ENCODE results near the gene MYH9. TPM values are rescaled to one million over a fixed set of nuclear protein-coding genes. Genes with fewer than 3 reads are reported as not detected.

MYH9 gene
- total RNA-seq, 8 experiments from 2014 or later: 10.0 to 119 (median 53.1) TPM

DNA sequence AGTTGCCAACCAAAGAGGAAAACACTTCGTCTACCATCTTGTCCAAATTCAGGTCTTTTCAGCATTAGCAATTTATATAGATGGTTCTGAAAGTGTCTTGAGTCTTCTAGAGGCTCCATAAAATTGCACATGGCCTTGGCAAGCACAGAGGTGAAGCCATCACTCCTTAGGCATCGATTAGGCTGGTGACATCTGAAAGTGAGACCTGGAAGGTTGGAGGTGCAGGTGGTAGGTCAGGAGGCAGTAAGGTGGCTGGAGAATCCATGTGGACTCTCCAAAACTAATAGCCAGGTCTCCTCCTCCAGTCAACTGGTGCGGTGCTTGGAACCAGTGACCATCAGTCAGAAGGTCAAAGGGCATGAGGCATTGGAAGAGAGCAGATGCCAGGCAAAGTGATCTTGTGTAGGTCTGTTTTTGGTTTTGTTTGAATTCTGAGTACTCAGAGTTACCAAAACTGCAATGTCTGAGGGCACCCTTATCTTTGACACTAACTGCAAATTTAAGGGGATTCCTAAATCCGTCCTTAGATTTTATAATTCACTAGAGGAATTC is 141.9 kb downstream of the MYH9 start:
- 14 to 79% (median 56%) methylated on average over 1 to 4 of the region's 4 CpGs; no CpG with 5 or more reads in 1 of the 10 experiments for WGBS, 10 experiments
- ATAC-seq (replicated peaks in 6 of 8): no peak
- H3K27ac ChIP-seq: no peak overlapping the region
- no peaks in the 10 kb centered on the region for H3K4me1 ChIP-seq (replicated peaks in 1 of 2)
- no peak overlapping the region for H3K4me3 ChIP-seq
- in situ Hi-C loops (cut with MboI; ENCODE audit: low pct_unique_long_range_greater_than_20kb in 2 of 9, low sequenced_read_pairs in 9 of 9, unreplicated experiment in 9 of 9): no loop called here

GRCh38 chr22:36244522-36245391 is 143.0 kb downstream of the MYH9 start:
- ATAC-seq (replicated peaks in 6 of 8): no peak
- WGBS, 10 experiments: 22 to 100% (median 62%) methylated on average over 1 to 5 of the region's 5 CpGs; no CpG with 5 or more reads in 3 of the 10 experiments
- in situ Hi-C loops (cut with MboI; ENCODE audit: low pct_unique_long_range_greater_than_20kb in 2 of 9, low sequenced_read_pairs in 9 of 9, unreplicated experiment in 9 of 9): no loop called here
- Histone ChIP-seq H3K4me1 (replicated peaks in 1 of 2) (peaks cover 0 to 2% of the 10 kb centered on the region in 2 donors), H3K27ac (no peak overlapping the region), H3K4me3 (no peak overlapping the region)

DNA sequence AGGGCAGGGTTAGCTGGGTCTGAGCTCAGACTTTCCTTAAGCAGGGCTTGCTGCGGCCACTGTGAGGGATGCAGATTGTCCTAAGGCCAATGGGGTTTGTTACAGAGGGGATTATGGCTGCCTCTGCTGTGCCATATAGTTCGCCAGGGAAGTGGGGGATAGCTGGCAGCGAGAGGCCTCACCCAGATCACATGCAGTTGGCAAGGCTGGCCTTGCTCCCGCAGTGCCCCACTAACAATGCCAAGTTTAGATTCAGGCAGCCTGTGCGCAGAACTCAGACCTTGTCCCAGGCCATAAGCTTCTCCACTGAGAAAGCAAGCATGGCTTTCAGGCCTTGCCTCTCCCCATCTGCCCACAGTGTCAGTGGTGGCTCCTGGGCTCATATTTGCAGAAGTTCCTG is 143.8 kb downstream of the MYH9 start:
- Histone ChIP-seq H3K4me3 (no peak overlapping the region), H3K4me1 (replicated peaks in 1 of 2) (peaks cover under 1 to 5% of the 10 kb centered on the region in 2 donors), H3K27ac (no peak overlapping the region)
- no peak for ATAC-seq (replicated peaks in 6 of 8)
- in situ Hi-C loops (cut with MboI; ENCODE audit: low pct_unique_long_range_greater_than_20kb in 2 of 9, low sequenced_read_pairs in 9 of 9, unreplicated experiment in 9 of 9): no loop called here
- 16 to 100% (median 80%) methylated on average over 1 to 4 of the region's 5 CpGs; no CpG with 5 or more reads in 4 of the 10 experiments for WGBS, 10 experiments

GRCh38 chr22:36239401-36240171 is 148.2 kb downstream of the MYH9 start, which contains the start of gene APOL2:
Gene APOL2, minus strand, starts transcription at chr22:36239527. Its CDS starts 6,365 bp downstream, at chr22:36233162.
- peak within 1 kb of the TSS; percentile 19 to 53 (median 41) for H3K4me3 ChIP-seq
- ATAC-seq (replicated peaks in 6 of 8): peak; percentile 88 to 98 (median 97)
- in situ Hi-C loops (cut with MboI; ENCODE audit: low pct_unique_long_range_greater_than_20kb in 2 of 9, low sequenced_read_pairs in 9 of 9, unreplicated experiment in 9 of 9): no loop called here
- 0 to 80% (median 0%) methylated on average over 1 to 4 of the region's 13 CpGs; no CpG with 5 or more reads in 2 of the 10 experiments for WGBS, 10 experiments
- H3K4me1 ChIP-seq (replicated peaks in 1 of 2): peaks cover 8 to 21% of the 10 kb centered on the region in 2 donors
- peak within 1 kb of the TSS in 1 of 2 donors; percentile 88 for H3K27ac ChIP-seq

DNA sequence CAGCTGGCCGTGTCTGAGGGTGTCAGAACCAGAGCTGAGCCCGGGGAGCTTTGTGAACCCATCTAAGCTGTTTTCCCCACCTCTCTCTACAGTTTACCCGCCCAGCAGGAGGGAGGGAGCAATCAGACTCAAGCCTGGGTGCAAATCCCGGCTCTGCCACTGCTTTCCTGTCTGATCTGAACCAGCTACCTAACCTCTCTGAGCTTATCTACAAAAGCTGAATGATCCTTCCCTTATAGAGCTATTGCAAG is 148.7 kb downstream of the MYH9 start:
- ATAC-seq (replicated peaks in 6 of 8): peak in 3 of 8 experiments; percentile 27 to 52 (median 28)
- H3K27ac ChIP-seq: peak overlapping the region in 1 of 2 donors; percentile 88
- in situ Hi-C loops (cut with MboI; ENCODE audit: low pct_unique_long_range_greater_than_20kb in 2 of 9, low sequenced_read_pairs in 9 of 9, unreplicated experiment in 9 of 9): no loop called here
- 0 to 25% (median 2%) methylated on average over 1 to 3 of the region's 4 CpGs; no CpG with 5 or more reads in 4 of the 10 experiments for WGBS, 10 experiments
- H3K4me3 ChIP-seq: peak overlapping the region; percentile 19 to 53 (median 41)
- H3K4me1 ChIP-seq (replicated peaks in 1 of 2): peaks cover 8 to 21% of the 10 kb centered on the region in 2 donors

GRCh38 chr22:36238373-36239149 is 149.2 kb downstream of the MYH9 start:
- 10 to 50% (median 40%) methylated on average over 1 to 2 of the region's 5 CpGs; no CpG with 5 or more reads in 7 of the 10 experiments for WGBS, 10 experiments
- in situ Hi-C loops (cut with MboI; ENCODE audit: low pct_unique_long_range_greater_than_20kb in 2 of 9, low sequenced_read_pairs in 9 of 9, unreplicated experiment in 9 of 9): no loop called here
- ATAC-seq (replicated peaks in 6 of 8): peak in 2 of 8 experiments; percentile 1

GRCh38 chr22:36237462-36238372 is 150.1 kb downstream of the MYH9 start:
- peak in 5 of 8 experiments; percentile 0 to 15 (median 9) for ATAC-seq (replicated peaks in 6 of 8)
- Histone ChIP-seq H3K4me3 (peak overlapping the region in 3 of 5 donors; percentile 6 to 49 (median 19)), H3K4me1 (replicated peaks in 1 of 2) (peaks cover 8 to 21% of the 10 kb centered on the region in 2 donors), H3K27ac (no peak overlapping the region)
- in situ Hi-C loops (cut with MboI; ENCODE audit: low pct_unique_long_range_greater_than_20kb in 2 of 9, low sequenced_read_pairs in 9 of 9, unreplicated experiment in 9 of 9): no loop called here
- 0 to 96% (median 75%) methylated on average over 1 to 4 of the region's 12 CpGs; no CpG with 5 or more reads in 4 of the 10 experiments for WGBS, 10 experiments

More at GRCh38 chr22:36238373-36239149, 149.2 kb downstream of the MYH9 start:
- H3K4me1 ChIP-seq (replicated peaks in 1 of 2): peaks cover 8 to 21% of the 10 kb centered on the region in 2 donors
- peak overlapping the region; percentile 19 to 53 (median 41) for H3K4me3 ChIP-seq
- H3K27ac ChIP-seq: peak overlapping the region in 1 of 2 donors; percentile 88

DNA sequence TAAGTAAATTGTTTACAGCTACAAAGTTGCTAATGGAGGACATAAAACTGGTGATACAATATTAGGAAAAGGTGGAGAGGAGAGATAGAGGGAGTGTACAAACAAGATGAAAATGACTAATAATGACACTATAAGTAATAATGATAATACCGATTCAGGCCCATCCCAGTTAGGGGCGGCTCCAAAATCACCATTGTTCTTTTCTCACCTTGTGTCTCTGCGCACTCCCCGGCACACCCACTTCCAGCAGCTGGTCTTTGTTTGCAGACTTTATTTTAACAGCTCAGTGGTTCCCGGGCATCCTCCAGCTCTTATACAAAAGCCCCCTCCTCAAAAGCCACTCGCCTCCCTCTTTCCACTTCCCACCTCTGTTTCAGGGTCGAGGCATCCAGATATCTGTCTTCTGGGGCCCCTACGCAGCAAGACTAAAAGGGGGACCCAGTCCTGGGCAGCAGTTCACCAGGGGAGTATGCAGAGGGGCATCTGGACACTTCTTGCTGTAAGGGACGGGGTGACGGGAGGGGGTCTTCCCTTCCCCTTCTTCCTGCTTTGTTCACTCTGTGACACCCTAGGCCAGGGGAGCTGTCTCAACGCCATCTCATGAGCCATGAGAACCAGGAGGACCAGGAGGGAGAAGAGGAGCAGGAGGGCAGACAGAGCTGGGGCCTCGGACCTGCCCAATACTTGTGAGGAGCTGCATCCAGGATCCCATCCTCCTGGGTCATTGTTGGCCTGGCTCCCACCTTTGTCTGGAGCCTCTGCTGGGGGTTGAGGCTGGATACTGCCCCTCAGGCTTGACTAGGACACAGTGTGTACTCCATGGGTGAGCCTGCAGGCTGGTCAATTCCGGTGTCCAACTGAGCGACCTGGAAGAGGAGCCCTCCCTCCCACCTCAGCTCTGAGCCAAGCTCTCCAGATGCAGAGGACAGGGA is 151.1 kb downstream of the MYH9 start:
- Histone ChIP-seq H3K4me3 (peak overlapping the region in 2 of 5 donors; percentile 16 to 49), H3K27ac (no peak overlapping the region), H3K4me1 (replicated peaks in 1 of 2) (peaks cover 8 to 21% of the 10 kb centered on the region in 2 donors)
- no peak for ATAC-seq (replicated peaks in 6 of 8)
- 17 to 100% (median 88%) methylated on average over 1 to 6 of the region's 14 CpGs; no CpG with 5 or more reads in 1 of the 10 experiments for WGBS, 10 experiments
- in situ Hi-C loops (cut with MboI; ENCODE audit: low pct_unique_long_range_greater_than_20kb in 2 of 9, low sequenced_read_pairs in 9 of 9, unreplicated experiment in 9 of 9): no loop called here

- in situ Hi-C loops (cut with MboI; ENCODE audit: low pct_unique_long_range_greater_than_20kb in 2 of 9, low sequenced_read_pairs in 9 of 9, unreplicated experiment in 9 of 9): no loop called here
- Histone ChIP-seq H3K4me3 (no peak overlapping the region), H3K27ac (no peak overlapping the region), H3K4me1 (replicated peaks in 1 of 2) (peaks cover 8 to 21% of the 10 kb centered on the region in 2 donors)
- WGBS, 10 experiments: 53 to 100% (median 82%) methylated on average over 1 to 3 of the region's 3 CpGs
- ATAC-seq (replicated peaks in 6 of 8): no peak
Observed at GRCh38 chr22:36235585-36235984, 152.2 kb downstream of the MYH9 start.

GRCh38 chr22:36234919-36235318 is 152.8 kb downstream of the MYH9 start:
- H3K4me1 ChIP-seq (replicated peaks in 1 of 2): peaks cover 8 to 21% of the 10 kb centered on the region in 2 donors
- in situ Hi-C loops (cut with MboI; ENCODE audit: low pct_unique_long_range_greater_than_20kb in 2 of 9, low sequenced_read_pairs in 9 of 9, unreplicated experiment in 9 of 9): no loop called here
- no peak overlapping the region for H3K4me3 ChIP-seq
- 0 to 100% (median 74%) methylated on average over 1 to 2 of the region's 2 CpGs; no CpG with 5 or more reads in 2 of the 10 experiments for whole genome bisulfite sequencing, 10 experiments
- ATAC-seq (replicated peaks in 6 of 8): no peak
- no peak overlapping the region for H3K27ac ChIP-seq

All from motor neuron (in vitro differentiated cells).